ENCODE measurements around the gene AOPEP.

The AOPEP gene

GRCh38 chr9:95105519-95106287 is 379.2 kb downstream of the AOPEP start:
- DNase-seq: no peak

DNA sequence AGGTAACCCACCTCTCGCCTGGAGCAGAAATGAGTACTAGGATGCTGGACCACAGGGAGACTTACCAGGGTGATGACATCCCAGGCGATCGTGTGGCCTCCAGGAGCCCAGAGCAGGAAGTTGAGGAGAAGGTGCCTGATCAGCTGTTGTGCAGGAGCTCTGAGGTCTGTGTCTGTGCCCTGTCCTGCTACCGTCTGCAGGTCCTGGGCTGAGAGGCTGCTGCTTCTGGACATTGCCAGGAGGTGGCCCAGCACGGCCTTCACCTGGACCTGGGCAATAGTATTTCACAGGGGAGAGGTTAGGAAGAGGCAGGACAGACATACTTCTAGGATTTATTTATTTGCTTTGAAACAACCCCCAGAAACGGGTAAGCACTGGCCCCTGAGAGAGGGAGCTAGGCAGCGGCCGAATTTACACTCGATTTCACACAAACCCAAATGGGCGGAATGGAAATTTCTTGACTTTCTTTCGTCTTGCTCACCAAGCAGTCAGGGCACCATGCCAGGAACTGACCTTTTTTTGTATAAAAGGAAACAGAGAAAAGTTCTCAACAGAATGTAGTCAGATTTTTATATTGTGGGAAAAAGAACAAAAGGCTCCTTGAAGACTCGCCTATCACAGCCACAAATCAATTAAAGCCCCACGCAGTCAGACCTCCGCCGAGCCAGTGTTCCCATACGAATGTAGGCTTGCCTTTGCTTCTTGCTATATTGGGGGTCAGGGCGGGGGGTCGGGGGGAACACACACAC is 380.7 kb downstream of the AOPEP start:
- DNase-seq: no peak

GRCh38 chr9:95107976-95108375 is 381.5 kb downstream of the AOPEP start:
- DNase-seq: no peak

GRCh38 chr9:95108777-95109176 is 382.3 kb downstream of the AOPEP start:
- DNase-seq: no peak

- no peak for DNase-seq
Observed at GRCh38 chr9:95109456-95109855, 383.0 kb downstream of the AOPEP start.

- no peak for DNase-seq
Observed at GRCh38 chr9:95110921-95111525, 384.5 kb downstream of the AOPEP start.

DNA sequence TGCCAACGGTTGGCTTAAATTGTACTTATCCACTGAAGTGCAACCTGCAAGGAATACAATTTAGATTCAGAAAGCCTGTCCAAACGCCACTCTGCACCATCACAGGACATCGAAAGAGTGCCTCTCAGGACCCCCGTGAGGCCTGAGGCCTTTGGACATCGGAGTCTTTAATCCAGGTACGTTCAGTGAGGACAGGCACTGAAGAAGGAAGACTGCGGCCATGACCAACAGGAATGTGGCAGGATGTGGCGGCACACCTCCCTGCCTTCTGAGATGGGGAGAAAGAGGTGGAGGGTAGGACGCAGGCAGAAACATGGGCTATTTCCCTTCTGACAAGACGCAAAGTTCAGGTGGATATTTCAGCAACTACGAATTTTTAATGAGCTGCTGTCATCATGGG is 385.2 kb downstream of the AOPEP start:
- no peak for DNase-seq

DNA sequence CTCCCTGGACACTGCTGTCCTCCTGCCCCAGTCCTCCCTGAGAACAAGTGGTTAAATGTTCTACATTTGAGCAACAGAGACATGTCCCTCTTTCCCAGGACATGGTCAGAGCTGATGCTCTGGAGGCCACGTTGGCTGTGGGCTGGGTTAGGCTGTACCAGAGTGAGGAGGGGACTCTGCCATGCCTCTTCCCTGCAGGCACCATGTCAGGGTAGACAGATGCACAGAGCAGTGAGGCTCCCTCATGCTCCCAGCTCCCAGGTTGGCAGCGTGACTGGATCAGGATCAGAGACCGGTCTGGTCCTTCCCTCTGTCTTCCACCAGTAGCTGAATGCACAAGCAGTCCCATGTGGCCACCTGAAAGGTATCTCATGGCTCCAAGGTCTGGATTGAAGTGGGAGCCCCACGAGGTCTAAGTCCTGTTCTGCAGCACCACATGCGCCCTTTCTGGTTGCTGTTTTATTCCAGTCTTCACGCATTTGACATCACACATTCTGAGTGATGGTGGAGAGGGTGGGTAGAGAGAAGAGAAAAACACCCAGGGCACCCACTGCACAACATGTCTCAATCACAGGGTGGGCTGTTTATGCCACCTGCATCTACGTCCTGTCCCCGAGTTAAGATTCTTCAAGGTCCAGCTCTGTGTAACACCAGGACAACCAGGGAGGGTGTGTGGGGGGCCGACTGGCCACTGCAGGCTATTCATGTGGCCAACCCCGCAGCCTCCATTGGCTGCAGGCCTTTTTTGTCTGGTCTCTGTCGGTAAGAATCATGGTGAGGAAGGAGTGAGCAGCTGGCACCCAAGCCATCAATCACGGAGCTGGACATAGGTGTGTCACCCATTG is 386.2 kb downstream of the AOPEP start:
- no peak for DNase-seq

GRCh38 chr9:95115104-95115503 is 388.6 kb downstream of the AOPEP start:
- DNase-seq: no peak

GRCh38 chr9:95116002-95116807 is 389.7 kb downstream of the AOPEP start:
- DNase-seq: no peak

DNA sequence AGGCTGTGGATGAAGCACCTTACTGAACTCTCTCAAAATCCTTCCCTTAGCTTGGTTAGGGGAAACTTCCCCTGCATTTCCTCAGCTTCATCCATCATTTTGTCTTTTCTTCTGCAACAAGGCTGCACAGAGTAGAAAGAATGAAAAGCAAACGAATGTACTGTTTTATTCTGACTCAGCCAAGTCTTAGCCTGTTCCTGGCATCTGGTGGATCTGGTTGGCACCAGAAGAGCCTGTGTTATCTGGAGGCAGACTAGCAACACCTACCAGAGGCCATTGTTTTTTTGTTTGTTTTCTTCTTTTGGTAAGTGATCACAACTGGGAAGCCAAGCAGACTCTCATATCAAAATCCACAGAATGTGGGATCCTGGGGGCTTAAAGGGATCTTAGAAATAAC is 390.3 kb downstream of the AOPEP start:
- DNase-seq: no peak

GRCh38 chr9:95118596-95118995 is 392.1 kb downstream of the AOPEP start:
- no peak for DNase-seq

- no peak for DNase-seq
Observed at GRCh38 chr9:95120781-95121370, 394.4 kb downstream of the AOPEP start.

- peak; percentile 10 for DNase-seq
Observed at GRCh38 chr9:95124582-95125367, 398.3 kb downstream of the AOPEP start.

- no peak for DNase-seq
Observed at GRCh38 chr9:95125652-95126051, 399.2 kb downstream of the AOPEP start.

- no peak for DNase-seq
Observed at GRCh38 chr9:95126739-95127138, 400.2 kb downstream of the AOPEP start.

- peak; percentile 68 for DNase-seq
Observed at GRCh38 chr9:95127249-95128176, 401.0 kb downstream of the AOPEP start.

DNA sequence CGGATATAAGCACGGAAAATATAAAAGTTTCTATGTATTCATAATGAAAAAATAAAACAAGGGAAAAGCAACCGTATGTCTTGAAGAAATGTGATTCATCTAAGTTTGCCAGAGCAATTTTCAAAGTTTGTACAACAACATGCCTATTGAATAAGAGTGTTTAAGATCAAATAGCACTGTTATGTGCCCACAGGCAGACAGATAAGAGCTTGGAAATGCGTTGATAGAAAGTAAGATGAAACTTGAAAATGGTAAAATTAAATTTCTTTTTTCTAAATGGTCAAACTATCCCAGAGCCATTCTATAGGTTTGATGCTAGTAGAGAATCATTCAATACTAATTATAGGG is 401.7 kb downstream of the AOPEP start:
- no peak for DNase-seq

DNA sequence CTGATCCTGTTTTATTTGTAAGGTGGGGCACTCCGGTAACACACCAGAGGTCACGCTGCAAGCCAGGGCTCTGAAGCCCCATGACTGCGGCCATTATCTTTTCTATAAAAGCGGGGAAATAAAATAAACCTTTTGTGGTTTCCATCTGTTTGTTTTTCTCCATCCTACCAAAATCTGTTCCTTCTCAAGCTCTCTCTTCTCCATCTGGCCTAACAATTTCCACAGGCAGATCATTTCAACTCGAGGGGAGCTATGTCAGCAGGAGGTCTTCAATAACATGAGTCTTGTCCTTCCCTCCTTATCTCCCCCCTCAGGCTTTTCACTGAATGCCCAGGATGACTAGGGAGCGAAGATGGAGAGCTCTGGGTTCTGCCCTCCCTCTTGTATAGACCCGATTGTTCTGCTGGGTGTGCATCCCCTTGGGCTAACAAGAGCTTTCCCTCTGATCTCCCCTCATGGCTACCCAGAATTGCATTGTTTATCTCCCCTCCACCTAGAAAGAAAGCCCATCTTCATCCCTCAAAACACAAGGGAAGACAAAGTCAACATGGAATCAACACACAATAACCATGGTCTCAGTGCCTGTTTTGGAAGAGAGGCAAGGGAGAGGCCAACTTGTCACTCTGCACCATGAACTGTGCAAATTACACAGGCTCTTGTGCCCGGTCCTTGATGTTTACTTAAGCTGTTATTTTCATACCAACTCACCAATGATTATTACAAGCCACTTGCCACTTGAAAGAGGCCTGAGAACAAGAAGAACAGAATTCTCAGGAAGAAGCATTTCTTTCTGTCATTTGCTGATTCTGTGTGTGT is 403.2 kb downstream of the AOPEP start:
- peak; percentile 25 for DNase-seq
